Panc1 (cell line): ENCODE results near the gene INAFM2. TPM values are rescaled to one million over a fixed set of nuclear protein-coding genes. Genes with fewer than 3 reads are reported as not detected.

ENCODE experiments used
- ATAC-seq: fragments of 200-7000 bp; cut with Tn5 transposase; 2 replicates; pipeline ENCODE4 v1.9.1; 2020; ENCODE audit warnings: mild to moderate bottlenecking, moderate library complexity
- BruUV-seq: library from RNA; stranded (reverse); fragments of 400-500 nt; replicated peaks from 2 replicates; lab custom pipeline; 2021; lab: Mats Ljungman, UMichigan
- CTCF ChIA-PET: fragments of 300-600 bp; sonication (Branson Sonifier 250); formaldehyde crosslinking; loops from one replicate; lab custom pipeline; 2022; ENCODE audit warnings: antibody characterized with exemption; lab: Charles Lee
- POLR2A ChIA-PET: fragments of 300-600 bp; sonication (Branson Sonifier 250); formaldehyde crosslinking; loops from one replicate; lab custom pipeline; 2022; ENCODE audit warnings: antibody characterized with exemption; lab: Charles Lee
- DNase-seq: peaks from one replicate; pipeline ENCODE4 v3.0.0-alpha.2; 2010; ENCODE audit warnings: low read depth, low spot score
- H3K27ac ChIP-seq: 2 replicates; pipeline ENCODE4 v1.5.1; 2011; ENCODE audit warnings: mild to moderate bottlenecking, low read length, inconsistent platforms
- H3K27me3 ChIP-seq: fragments of 200-500 bp; sonication (Bioruptor generic); 2 replicates; pipeline ENCODE4 v1.6.0; 2014; ENCODE audit warnings: low read length, inconsistent platforms; ENCODE audit not compliant: control insufficient read depth, insufficient read depth
- H3K36me3 ChIP-seq: fragments of 200-500 bp; sonication (Bioruptor generic); 2 replicates; pipeline ENCODE4 v1.5.1; 2014; ENCODE audit warnings: inconsistent platforms, mild to moderate bottlenecking, low read length, moderate library complexity; ENCODE audit not compliant: control insufficient read depth, insufficient read depth
- H3K4me1 ChIP-seq: 2 replicates; pipeline ENCODE4 v1.5.1; 2011; ENCODE audit warnings: inconsistent platforms, mild to moderate bottlenecking, low read length, moderate library complexity; ENCODE audit not compliant: control insufficient read depth, insufficient read depth
- H3K4me3 ChIP-seq, 2 experiments: 2 replicates each; pipeline ENCODE4 v1.5.1; 2011 to 2012; ENCODE audit warnings: low read depth in 2 of 2, low read length in 2 of 2, mild to moderate bottlenecking in 2 of 2, inconsistent platforms in 1 of 2, moderate library complexity in 1 of 2
- H3K9me3 ChIP-seq: fragments of 200-500 bp; sonication (Bioruptor generic); 2 replicates; pipeline ENCODE4 v1.5.1; 2014; ENCODE audit warnings: low read depth, mild to moderate bottlenecking, inconsistent platforms, low read length, moderate library complexity; ENCODE audit not compliant: control insufficient read depth, insufficient read depth
- CTCF ChIP-seq: fragments of 450-650 bp; IDR thresholded peaks from 2 replicates; pipeline ENCODE4 v1.5.1; 2017; ENCODE audit warnings: mild to moderate bottlenecking
- POLR2AphosphoS5 ChIP-seq: IDR thresholded peaks from 2 replicates; pipeline ENCODE4 v1.6.1; 2012; ENCODE audit warnings: mild to moderate bottlenecking, low read depth, low read length, moderate library complexity
- REST ChIP-seq, 2 experiments: IDR thresholded peaks; 2 replicates each; pipeline ENCODE4 v1.6.1; 2011 to 2012; ENCODE audit warnings: low read depth in 2 of 2, control low read depth in 1 of 2, low read length in 1 of 2, mild to moderate bottlenecking in 1 of 2, moderate library complexity in 1 of 2; ENCODE audit not compliant: insufficient read depth in 1 of 2
- SIN3A ChIP-seq: IDR thresholded peaks from 2 replicates; pipeline ENCODE4 v1.6.1; 2012; ENCODE audit warnings: low read depth, mild to moderate bottlenecking, low read length, moderate library complexity, borderline replicate concordance; ENCODE audit not compliant: insufficient read depth
- TCF7L2 ChIP-seq: IDR thresholded peaks from 2 replicates; pipeline ENCODE4 v1.6.1; 2011; ENCODE audit warnings: mild to moderate bottlenecking, low read depth, low read length, inconsistent platforms
- in situ Hi-C: cut with HindIII; loops from 2 replicates; pipeline ENCODE4 v1.10.0; 2016; ENCODE audit warnings: low sequenced_read_pairs, low pct_unique_long_range_greater_than_20kb
- intact Hi-C: fragments of 100-400 bp; cut with micrococcal nuclease; formaldehyde crosslinking; loops from one replicate; pipeline ENCODE4 v1.10.0; 2022; ENCODE audit not compliant: unreplicated experiment
- total RNA-seq: library from RNA; stranded (reverse); gene quantifications from one replicate; pipeline ENCODE4 v1.2.1, GENCODE V29; 2021; ENCODE audit not compliant: unreplicated experiment

The INAFM2 gene
- total RNA-seq, 1 experiment from 2014 or later, result 10.4 TPM

- CTCF ChIA-PET, result interaction anchor here (0.7 to 1.3 kb wide), 4 partner anchors 12 to 191 kb away, joined by 3 to 11 read pairs (median 4); partner anchors contain the start of gene CCDC9B
- DNase-seq, result no peak
These were observed 32.4 kb upstream of the INAFM2 start for GRCh38 chr15:40290918-40291574.

GRCh38 chr15:40292246-40292645 is 31.2 kb upstream of the INAFM2 start:
- Histone ChIP-seq H3K36me3 (no peaks in the 10 kb centered on the region), H3K27me3 (no peaks in the 10 kb centered on the region), H3K4me3 (no peak overlapping the region), H3K9me3 (no peaks in the 10 kb centered on the region), H3K27ac (no peak overlapping the region), H3K4me1 (peaks cover 9% of the 10 kb centered on the region; the same call in 1 of the 2 replicates)
- in situ Hi-C loops (no loop called here), intact Hi-C loops (no loop called here)
- ChIA-PET POLR2A (no interaction called here), CTCF (no interaction called here)
- no peak for TF ChIP-seq CTCF
- TF ChIP-seq TCF7L2, result no peak
- TF ChIP-seq SIN3A, result no peak
- no peak for TF ChIP-seq POLR2AphosphoS5
- TF ChIP-seq REST (IDR thresholded peaks at IDR 0.05; ENCODE audit: insufficient read depth in 1 of 2, low read depth in 2 of 2, low read length in 1 of 2), result no peak
- DNase-seq (no peak), ATAC-seq (no peak)
- BruUV-seq, result no TSS peak

More at GRCh38 chr15:40290918-40291574, 32.4 kb upstream of the INAFM2 start:
- no TSS peak for BruUV-seq
- intact Hi-C loops, result no loop called here
- H3K27me3 ChIP-seq, result no peaks in the 10 kb centered on the region
- H3K4me3 ChIP-seq, result peak overlapping the region; percentile 24 to 33
- no peaks in the 10 kb centered on the region for H3K9me3 ChIP-seq
- in situ Hi-C loops, result no loop called here
- no peaks in the 10 kb centered on the region for H3K36me3 ChIP-seq
- no peak overlapping the region for H3K27ac ChIP-seq
- peaks cover 9% of the 10 kb centered on the region; the same call in 1 of the 2 replicates for H3K4me1 ChIP-seq
- peak; percentile 85 for ATAC-seq
- TF ChIP-seq TCF7L2 (no peak), REST (IDR thresholded peaks at IDR 0.05; ENCODE audit: insufficient read depth in 1 of 2, low read depth in 2 of 2, low read length in 1 of 2) (no peak), POLR2AphosphoS5 (no peak), CTCF (no peak)
- POLR2A ChIA-PET, result interaction anchor here (0.6 kb wide), 2 partner anchors 14 to 466 kb away, joined by 8 to 9 read pairs; no protein-coding TSS in a partner anchor
